Mucosa of descending colon (tissue), 3 donors: ENCODE data around the gene TNFSF11. TPM values are rescaled to one million over a fixed set of nuclear protein-coding genes. Genes with fewer than 3 reads are reported as not detected.

ENCODE experiments used
- ATAC-seq: fragments of 200-7000 bp; cut with Tn5 transposase; one replicate; pipeline ENCODE4 v1.9.1; 2020; ENCODE audit warnings: mild to moderate bottlenecking, moderate library complexity
- DNase-seq, 3 donors: peaks; one replicate each; pipeline ENCODE4 v3.0.0-alpha.2; 2020
- H3K36me3 ChIP-seq: fragments of 200-600 bp; one replicate; pipeline ENCODE4 v1.8.0; 2021; ENCODE audit warnings: low read depth, mild to moderate bottlenecking
- H3K4me1 ChIP-seq: fragments of 200-600 bp; one replicate; pipeline ENCODE4 v1.8.0; 2021; ENCODE audit warnings: low read depth, mild to moderate bottlenecking
- H3K4me3 ChIP-seq: fragments of 200-600 bp; one replicate; pipeline ENCODE4 v1.8.0; 2021; ENCODE audit warnings: mild to moderate bottlenecking
- H3K9me3 ChIP-seq: fragments of 200-600 bp; one replicate; pipeline ENCODE4 v1.8.0; 2021; ENCODE audit warnings: mild to moderate bottlenecking
- intact Hi-C, 2 donors: fragments of 100-400 bp; cut with DNase I in 1 of 2; cut with micrococcal nuclease in 1 of 2; formaldehyde crosslinking; loops; one replicate each; pipeline versions ENCODE4 v1.11.0 to v1.11.1; 2022; cut with DNase I, micrococcal nuclease
- total RNA-seq, 3 donors: library from RNA; stranded (reverse); fragmentation: NEBNext Ultra II Directional in 2 of 3; extraction: Animal tissue kit (Norgen Biotek cat#: 25700) in 2 of 3; gene quantifications; one replicate each; pipeline versions ENCODE4 v1.2.1 to v1.2.4, GENCODE V29; 2021 to 2023
- TF ChIP-seq, protein P1 (sequence below): fragments of 200-600 bp; IDR thresholded peaks from one replicate; pipeline ENCODE4 v1.8.0; 2022; ENCODE audit warnings: antibody characterized with exemption, mild to moderate bottlenecking
- donor health status: DM: no; HTN: no; CAD: no; lungs with moderate emphysema.
- donor health status: DM: no; HTN: no; CAD: no.
- donor health status: DM: no; HTN: yes; CAD: no.

TNFSF11 gene
- total RNA-seq, 3 donors from 2014 or later = 0.13 to 0.89 (median 0.38) TPM

DNA sequence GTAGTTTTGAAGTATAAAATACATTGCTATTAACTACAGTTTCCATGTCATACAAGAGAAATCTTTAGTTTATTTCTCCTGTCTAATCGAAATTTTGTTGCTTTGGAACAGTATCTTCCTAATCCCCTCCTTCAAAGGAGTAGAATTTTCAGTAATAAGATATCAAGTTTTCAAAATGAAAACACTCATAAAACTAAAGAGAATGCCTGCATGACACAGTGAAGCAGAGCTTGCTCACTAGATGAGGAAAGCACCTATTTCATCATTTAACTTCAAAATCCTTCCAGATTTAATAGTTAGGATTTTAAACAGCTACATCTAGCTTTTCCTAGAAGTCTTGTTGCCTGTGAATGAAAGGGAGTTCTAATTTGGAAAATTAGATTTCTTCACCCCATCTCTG lies 80.8 kb downstream of the TNFSF11 start:
- DNase-seq = no peak
- no peaks in the 10 kb centered on the region for H3K4me1 ChIP-seq
- H3K9me3 ChIP-seq = no peaks in the 10 kb centered on the region
- intact Hi-C loops = no loop called here
- TF ChIP-seq, protein P1, sequence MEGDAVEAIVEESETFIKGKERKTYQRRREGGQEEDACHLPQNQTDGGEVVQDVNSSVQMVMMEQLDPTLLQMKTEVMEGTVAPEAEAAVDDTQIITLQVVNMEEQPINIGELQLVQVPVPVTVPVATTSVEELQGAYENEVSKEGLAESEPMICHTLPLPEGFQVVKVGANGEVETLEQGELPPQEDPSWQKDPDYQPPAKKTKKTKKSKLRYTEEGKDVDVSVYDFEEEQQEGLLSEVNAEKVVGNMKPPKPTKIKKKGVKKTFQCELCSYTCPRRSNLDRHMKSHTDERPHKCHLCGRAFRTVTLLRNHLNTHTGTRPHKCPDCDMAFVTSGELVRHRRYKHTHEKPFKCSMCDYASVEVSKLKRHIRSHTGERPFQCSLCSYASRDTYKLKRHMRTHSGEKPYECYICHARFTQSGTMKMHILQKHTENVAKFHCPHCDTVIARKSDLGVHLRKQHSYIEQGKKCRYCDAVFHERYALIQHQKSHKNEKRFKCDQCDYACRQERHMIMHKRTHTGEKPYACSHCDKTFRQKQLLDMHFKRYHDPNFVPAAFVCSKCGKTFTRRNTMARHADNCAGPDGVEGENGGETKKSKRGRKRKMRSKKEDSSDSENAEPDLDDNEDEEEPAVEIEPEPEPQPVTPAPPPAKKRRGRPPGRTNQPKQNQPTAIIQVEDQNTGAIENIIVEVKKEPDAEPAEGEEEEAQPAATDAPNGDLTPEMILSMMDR = no peak
- ATAC-seq = no peak
- no peaks in the 10 kb centered on the region for H3K36me3 ChIP-seq
- no peak overlapping the region for H3K4me3 ChIP-seq

DNA sequence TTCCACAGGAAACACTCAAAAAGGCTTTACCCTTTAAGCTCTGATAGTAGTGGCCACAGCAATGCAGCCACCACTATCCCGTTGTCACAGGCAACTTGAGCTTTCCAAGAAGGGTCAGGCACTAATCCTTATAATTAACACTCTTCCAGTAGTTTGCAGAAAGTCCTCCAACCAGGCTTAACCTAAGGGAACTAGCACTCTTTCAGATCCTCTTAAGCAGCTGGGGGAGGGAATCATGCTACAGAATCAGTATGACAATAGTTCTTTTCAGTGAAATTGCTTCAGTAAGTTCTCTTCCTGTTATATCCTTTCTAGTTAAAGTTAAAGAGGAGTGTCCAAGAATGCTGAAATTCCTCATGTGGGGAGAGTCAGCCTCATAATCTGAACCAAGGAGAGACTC lies 82.2 kb downstream of the TNFSF11 start:
- no peak for ATAC-seq
- intact Hi-C loops = no loop called here
- Histone ChIP-seq H3K36me3 (no peaks in the 10 kb centered on the region), H3K4me1 (no peaks in the 10 kb centered on the region), H3K4me3 (no peak overlapping the region), H3K9me3 (no peaks in the 10 kb centered on the region)
- TF ChIP-seq, protein P1 = no peak
- no peak for DNase-seq

DNA sequence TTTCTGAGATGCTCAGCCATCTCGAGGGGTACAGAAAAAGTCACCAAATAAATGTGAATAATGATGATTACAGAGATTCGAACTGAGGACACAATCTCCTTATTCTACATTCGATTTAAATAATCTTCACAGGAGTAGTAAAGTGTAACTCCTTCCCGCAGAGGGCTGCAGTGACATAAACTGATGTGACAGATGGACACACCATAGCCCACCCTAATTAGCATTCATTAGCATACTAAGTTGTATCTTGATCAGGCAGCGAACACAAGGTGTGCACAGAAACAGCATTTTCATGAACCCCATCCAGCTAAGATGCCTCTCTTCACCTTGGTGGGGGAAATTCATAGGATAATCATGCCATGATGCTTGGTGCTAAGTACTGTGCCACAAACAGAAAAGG lies 83.0 kb downstream of the TNFSF11 start:
- DNase-seq = no peak
- Histone ChIP-seq H3K9me3 (no peaks in the 10 kb centered on the region), H3K36me3 (no peaks in the 10 kb centered on the region), H3K4me1 (no peaks in the 10 kb centered on the region), H3K4me3 (no peak overlapping the region)
- ATAC-seq = no peak
- intact Hi-C loops = no loop called here
- TF ChIP-seq, protein P1 = no peak

Other genes with a start within 250 kb of the TNFSF11 start
- under 1 TPM in 2 of 3 donors, not detected in 1; 0.09 to 0.13 TPM for gene FAM216B, start 207.4 kb downstream of the TNFSF11 start, total RNA-seq